Renal cortex interstitium (tissue), 15 donors: ENCODE measurements around the gene SLC35E1. TPM values are rescaled to one million over a fixed set of nuclear protein-coding genes. Genes with fewer than 3 reads are reported as not detected.

Experiments used
- DNase-seq, 11 donors: peaks; one replicate each; pipeline ENCODE4 v3.0.0-alpha.2; 2013; ENCODE audit warnings: low read depth in 9 of 11, low spot score in 4 of 11; ENCODE audit errors: extremely low read depth in 1 of 11
- long read RNA-seq, 16 experiments: transcript quantifications; one replicate each; lab custom pipeline, GENCODE V29; 2026
- polyA plus RNA-seq, 3 donors: library from polyadenylated mRNA; unstranded; fragments of 120-200 nt; gene quantifications; one replicate each; pipeline ENCODE4 v1.2.1, GENCODE V29; 2013; ENCODE audit not compliant: insufficient read length in 3 of 3

Gene SLC35E1
- polyA plus RNA-seq: 10 to 100 TPM; 40.9 to 48.8 (median 42.6) TPM
- long read RNA-seq, donor 1, full-length matches to known transcripts: 7 of 15 reads
- long read RNA-seq, donor 1, partial matches to known transcripts: 8 of 15 reads
- long read RNA-seq, donor 1, other reads (novel, unspliced or antisense): 0 of 15 reads
- long read RNA-seq, donor 2, full-length matches to known transcripts: 5 of 5 reads
- long read RNA-seq, donor 2, partial matches to known transcripts: 0 of 5 reads
- long read RNA-seq, donor 2, other reads (novel, unspliced or antisense): 0 of 5 reads
- long read RNA-seq, donor 3, full-length matches to known transcripts: 6 of 6 reads
- long read RNA-seq, donor 3, partial matches to known transcripts: 0 of 6 reads
- long read RNA-seq, donor 3, other reads (novel, unspliced or antisense): 0 of 6 reads
- long read RNA-seq, donor 4, full-length matches to known transcripts: 9 of 9 reads
- long read RNA-seq, donor 4, partial matches to known transcripts: 0 of 9 reads
- long read RNA-seq, donor 4, other reads (novel, unspliced or antisense): 0 of 9 reads
- long read RNA-seq, donor 5, full-length matches to known transcripts: 23 of 23 reads
- long read RNA-seq, donor 5, partial matches to known transcripts: 0 of 23 reads
- long read RNA-seq, donor 5, other reads (novel, unspliced or antisense): 0 of 23 reads
- long read RNA-seq, donor 6, full-length matches to known transcripts: 12 of 31 reads
- long read RNA-seq, donor 6, partial matches to known transcripts: 19 of 31 reads
- long read RNA-seq, donor 6, other reads (novel, unspliced or antisense): 0 of 31 reads
- long read RNA-seq, donor 7, full-length matches to known transcripts: 10 of 19 reads
- long read RNA-seq, donor 7, partial matches to known transcripts: 9 of 19 reads
- long read RNA-seq, donor 7, other reads (novel, unspliced or antisense): 0 of 19 reads
- long read RNA-seq, donor 8: 0 reads
- long read RNA-seq, donor 9, full-length matches to known transcripts: 17 of 24 reads
- long read RNA-seq, donor 9, partial matches to known transcripts: 7 of 24 reads
- long read RNA-seq, donor 9, other reads (novel, unspliced or antisense): 0 of 24 reads
- long read RNA-seq, donor 10, full-length matches to known transcripts: 6 of 6 reads
- long read RNA-seq, donor 10, partial matches to known transcripts: 0 of 6 reads
- long read RNA-seq, donor 10, other reads (novel, unspliced or antisense): 0 of 6 reads
- long read RNA-seq, donor 11, full-length matches to known transcripts: 11 of 11 reads
- long read RNA-seq, donor 11, partial matches to known transcripts: 0 of 11 reads
- long read RNA-seq, donor 11, other reads (novel, unspliced or antisense): 0 of 11 reads
- long read RNA-seq, donor 12, full-length matches to known transcripts: 3 of 9 reads
- long read RNA-seq, donor 12, partial matches to known transcripts: 6 of 9 reads
- long read RNA-seq, donor 12, other reads (novel, unspliced or antisense): 0 of 9 reads
- long read RNA-seq, donor 13: 0 reads
- long read RNA-seq, donor 14, full-length matches to known transcripts: 5 of 10 reads
- long read RNA-seq, donor 14, partial matches to known transcripts: 5 of 10 reads
- long read RNA-seq, donor 14, other reads (novel, unspliced or antisense): 0 of 10 reads
- long read RNA-seq, donor 15, full-length matches to known transcripts: 5 of 15 reads
- long read RNA-seq, donor 15, partial matches to known transcripts: 10 of 15 reads
- long read RNA-seq, donor 15, other reads (novel, unspliced or antisense): 0 of 15 reads
- long read RNA-seq, donor 16, full-length matches to known transcripts: 34 of 64 reads
- long read RNA-seq, donor 16, partial matches to known transcripts: 30 of 64 reads
- long read RNA-seq, donor 16, other reads (novel, unspliced or antisense): 0 of 64 reads

- DNase-seq: peak; percentile 80 to 96 (median 94)
Observed at GRCh38 chr19:16572332-16573211, at the start of gene SLC35E1. Gene SLC35E1, minus strand, starts transcription at chr19:16572415. Its CDS starts 51 bp downstream, at chr19:16572364.

GRCh38 chr19:16621165-16621800 is 49.1 kb upstream of the SLC35E1 start:
- no peak for DNase-seq

- DNase-seq: no peak
Observed at GRCh38 chr19:16620584-16620983, 48.4 kb upstream of the SLC35E1 start.

GRCh38 chr19:16620018-16620417 is 47.8 kb upstream of the SLC35E1 start:
- DNase-seq: no peak

- no peak for DNase-seq
Observed at GRCh38 chr19:16619457-16619856, 47.2 kb upstream of the SLC35E1 start.

GRCh38 chr19:16618248-16618647 is 46.0 kb upstream of the SLC35E1 start:
- no peak for DNase-seq

- DNase-seq: no peak
Observed at GRCh38 chr19:16615808-16616207, 43.6 kb upstream of the SLC35E1 start.

- no peak for DNase-seq
Observed at GRCh38 chr19:16614941-16615340, 42.7 kb upstream of the SLC35E1 start.

GRCh38 chr19:16613841-16614240 is 41.6 kb upstream of the SLC35E1 start:
- DNase-seq: no peak

GRCh38 chr19:16612636-16613035 is 40.4 kb upstream of the SLC35E1 start:
- DNase-seq: no peak

GRCh38 chr19:16611121-16611520 is 38.9 kb upstream of the SLC35E1 start:
- no peak for DNase-seq

- no peak for DNase-seq
Observed at GRCh38 chr19:16609511-16610200, 37.4 kb upstream of the SLC35E1 start.

- DNase-seq: no peak
Observed at GRCh38 chr19:16608290-16608739, 36.1 kb upstream of the SLC35E1 start.

GRCh38 chr19:16607819-16608218 is 35.6 kb upstream of the SLC35E1 start:
- DNase-seq: no peak

- DNase-seq: no peak
Observed at GRCh38 chr19:16605553-16605994, 33.4 kb upstream of the SLC35E1 start.

GRCh38 chr19:16605115-16605514 is 32.9 kb upstream of the SLC35E1 start:
- no peak for DNase-seq
